ENCODE data around the gene SNRPA. TPM values are rescaled to one million over a fixed set of nuclear protein-coding genes. Genes with fewer than 3 reads are reported as not detected.

The SNRPA gene
- total and polyA plus RNA-seq, 12 donors: 18.5 to 176 (median 62.9) TPM

DNA sequence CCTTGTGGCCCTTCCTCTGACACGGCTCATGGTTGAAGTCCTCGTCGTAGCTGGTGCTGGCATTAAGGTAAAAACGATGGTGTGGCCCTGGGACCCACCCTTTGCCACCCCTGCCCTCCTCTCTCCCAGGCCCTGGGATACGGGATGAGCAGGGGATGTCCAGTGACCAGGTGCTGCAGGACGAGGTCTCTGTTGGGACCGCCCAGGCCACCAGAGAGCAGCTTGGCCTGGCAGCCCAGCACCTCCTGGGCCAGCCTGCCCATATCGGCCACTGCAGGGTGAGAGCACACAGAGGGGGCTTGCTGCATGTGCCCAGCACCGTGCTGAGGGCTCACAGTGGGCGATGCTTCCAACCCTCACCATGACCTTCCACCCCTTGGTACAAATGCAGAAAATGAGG lies 7.1 kb upstream of the SNRPA start:
- Histone ChIP-seq H3K27ac (no peak overlapping the region), H3K4me3 (no peak overlapping the region), H3K27me3 (no peaks in the 10 kb centered on the region), H3K36me3 (replicated peaks in 1 of 2) (peaks cover 0 to 20% of the 10 kb centered on the region in 2 donors), H3K4me1 (replicated peaks in 1 of 2) (peaks cover 8 to 12% of the 10 kb centered on the region in 2 donors), H3K9me3 (replicated peaks in 1 of 3) (no peaks in the 10 kb centered on the region)
- TF ChIP-seq POLR2A (IDR thresholded peaks at IDR 0.05): no peak
- TF ChIP-seq, protein P1, sequence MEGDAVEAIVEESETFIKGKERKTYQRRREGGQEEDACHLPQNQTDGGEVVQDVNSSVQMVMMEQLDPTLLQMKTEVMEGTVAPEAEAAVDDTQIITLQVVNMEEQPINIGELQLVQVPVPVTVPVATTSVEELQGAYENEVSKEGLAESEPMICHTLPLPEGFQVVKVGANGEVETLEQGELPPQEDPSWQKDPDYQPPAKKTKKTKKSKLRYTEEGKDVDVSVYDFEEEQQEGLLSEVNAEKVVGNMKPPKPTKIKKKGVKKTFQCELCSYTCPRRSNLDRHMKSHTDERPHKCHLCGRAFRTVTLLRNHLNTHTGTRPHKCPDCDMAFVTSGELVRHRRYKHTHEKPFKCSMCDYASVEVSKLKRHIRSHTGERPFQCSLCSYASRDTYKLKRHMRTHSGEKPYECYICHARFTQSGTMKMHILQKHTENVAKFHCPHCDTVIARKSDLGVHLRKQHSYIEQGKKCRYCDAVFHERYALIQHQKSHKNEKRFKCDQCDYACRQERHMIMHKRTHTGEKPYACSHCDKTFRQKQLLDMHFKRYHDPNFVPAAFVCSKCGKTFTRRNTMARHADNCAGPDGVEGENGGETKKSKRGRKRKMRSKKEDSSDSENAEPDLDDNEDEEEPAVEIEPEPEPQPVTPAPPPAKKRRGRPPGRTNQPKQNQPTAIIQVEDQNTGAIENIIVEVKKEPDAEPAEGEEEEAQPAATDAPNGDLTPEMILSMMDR (IDR thresholded peaks at IDR 0.05): no peak
- 89 to 93% (median 91%) methylated on average over 3 to 10 of the region's 10 CpGs for WGBS, 4 donors
- intact Hi-C loops (cut with DNase I): no loop called here
- no peak for DNase-seq

DNA sequence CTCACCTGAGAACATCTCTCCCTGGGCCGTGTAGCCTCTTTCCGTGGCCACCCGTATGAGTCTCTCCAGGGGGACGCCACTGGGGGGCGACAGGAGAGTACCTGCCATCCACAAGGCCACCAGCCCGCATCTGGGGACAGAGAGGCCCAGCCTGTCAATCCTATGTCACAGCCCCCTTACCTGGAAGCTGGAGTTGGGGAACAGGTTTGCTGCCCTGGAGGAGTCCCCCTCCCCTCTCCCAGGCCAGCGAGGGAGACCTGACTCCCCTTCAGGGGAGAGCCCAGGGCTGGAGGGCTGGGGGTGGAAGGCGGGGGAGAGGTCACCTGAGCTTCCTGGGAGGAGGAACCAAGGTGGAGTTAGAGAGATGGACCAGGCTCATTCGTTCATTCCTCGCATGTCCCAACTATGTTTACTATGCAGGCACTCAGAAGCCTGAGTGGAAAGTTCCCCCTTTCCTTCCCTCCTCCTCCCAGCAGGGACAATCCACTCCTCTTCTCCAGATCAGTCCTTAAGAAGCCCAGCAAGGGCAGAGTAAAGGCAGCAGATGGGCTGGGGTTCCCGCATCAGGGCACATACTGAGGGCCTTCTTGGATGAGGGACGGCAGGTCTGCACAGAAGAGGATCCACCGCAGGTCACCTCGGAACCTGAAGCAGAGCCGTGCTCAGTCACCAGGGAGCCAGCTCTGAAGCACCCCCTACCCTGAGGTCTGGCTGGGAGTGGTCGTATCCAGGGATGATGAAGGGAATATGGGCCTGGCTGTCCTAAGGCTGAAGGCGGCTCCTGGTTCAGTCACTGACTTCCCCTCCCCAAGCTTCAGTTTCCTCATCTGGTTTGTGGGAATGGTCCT lies 6.2 kb upstream of the SNRPA start:
- Histone ChIP-seq H3K27me3 (no peaks in the 10 kb centered on the region), H3K27ac (peak overlapping the region in 4 of 5 donors; percentile 63 to 77 (median 64)), H3K4me1 (replicated peaks in 1 of 2) (peaks cover 17 to 21% of the 10 kb centered on the region in 2 donors), H3K9me3 (replicated peaks in 1 of 3) (no peaks in the 10 kb centered on the region), H3K36me3 (replicated peaks in 1 of 2) (peaks cover 0 to 12% of the 10 kb centered on the region in 2 donors), H3K4me3 (no peak overlapping the region)
- WGBS, 4 donors: 75 to 83% (median 78%) methylated on average over 12 to 17 of the region's 17 CpGs
- TF ChIP-seq, protein P1 (IDR thresholded peaks at IDR 0.05): no peak
- TF ChIP-seq POLR2A (IDR thresholded peaks at IDR 0.05): no peak
- intact Hi-C loops (cut with DNase I): no loop called here
- no peak for DNase-seq

DNA sequence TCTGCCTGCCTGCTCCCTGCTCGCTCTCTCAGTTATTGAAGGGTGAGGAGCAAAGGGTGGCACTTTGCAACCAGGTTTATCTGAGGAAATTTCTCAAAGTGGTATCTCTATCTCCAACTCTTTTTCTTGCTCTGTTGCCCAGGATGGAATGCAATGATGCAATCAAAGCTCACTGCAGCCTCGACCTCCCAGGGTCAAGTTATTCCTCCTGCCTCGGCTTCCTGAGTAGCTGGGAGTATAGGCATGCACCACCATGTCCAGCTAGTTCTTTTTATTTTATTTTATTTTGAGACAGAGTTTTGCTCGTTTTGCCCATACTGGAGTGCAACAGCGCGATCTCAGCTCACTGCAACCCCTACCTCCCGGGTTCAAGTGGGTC lies 5.6 kb upstream of the SNRPA start:
- Histone ChIP-seq H3K36me3 (replicated peaks in 1 of 2) (peaks cover 0 to 6% of the 10 kb centered on the region in 2 donors), H3K4me1 (replicated peaks in 1 of 2) (peaks cover 19 to 23% of the 10 kb centered on the region in 2 donors), H3K27me3 (no peaks in the 10 kb centered on the region), H3K4me3 (no peak overlapping the region), H3K9me3 (replicated peaks in 1 of 3) (no peaks in the 10 kb centered on the region), H3K27ac (peak overlapping the region in 4 of 5 donors; percentile 63 to 77 (median 64))
- WGBS, 4 donors: 64 to 69% (median 69%) methylated on average over 7 of the region's 7 CpGs
- peak in 6 of 7 donors; percentile 33 to 74 (median 64) for DNase-seq
- intact Hi-C loops (cut with DNase I): no loop called here
- TF ChIP-seq, protein P1 (IDR thresholded peaks at IDR 0.05): no peak
- TF ChIP-seq POLR2A (IDR thresholded peaks at IDR 0.05): peak in 1 of 2 donors; percentile 11

DNA sequence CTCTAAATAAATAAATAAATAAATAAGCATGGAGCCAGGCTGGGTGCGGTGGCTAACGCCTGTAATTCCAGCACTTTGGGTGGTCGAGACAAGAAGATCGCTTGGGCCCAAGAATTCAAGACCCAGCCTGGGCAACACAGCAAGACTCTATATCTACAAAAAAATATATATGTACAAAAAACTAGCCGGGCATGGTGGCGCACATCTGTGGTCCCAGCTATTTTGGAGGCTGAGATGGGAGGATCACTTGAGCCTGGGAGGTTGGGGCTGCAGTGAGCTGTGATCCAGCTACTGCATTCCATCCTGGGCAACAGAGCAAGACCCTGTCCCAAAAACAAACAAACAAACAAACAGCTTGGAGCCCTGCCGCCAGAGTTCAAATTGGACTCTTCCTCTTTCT lies 3.5 kb upstream of the SNRPA start:
- Histone ChIP-seq H3K4me1 (replicated peaks in 1 of 2) (peaks cover 26 to 30% of the 10 kb centered on the region in 2 donors), H3K27me3 (no peaks in the 10 kb centered on the region), H3K27ac (no peak overlapping the region), H3K9me3 (replicated peaks in 1 of 3) (no peaks in the 10 kb centered on the region), H3K4me3 (no peak overlapping the region), H3K36me3 (replicated peaks in 1 of 2) (no peaks in the 10 kb centered on the region)
- no peak for TF ChIP-seq POLR2A (IDR thresholded peaks at IDR 0.05)
- WGBS, 4 donors: 88 to 96% (median 94%) methylated on average over 7 of the region's 7 CpGs
- DNase-seq: no peak
- intact Hi-C loops (cut with DNase I): no loop called here

Measured in adrenal gland (tissue), 12 donors.